HepG2 (cell line): Measurements from ENCODE around the gene DLG4. TPM values are rescaled to one million over a fixed set of nuclear protein-coding genes. Genes with fewer than 3 reads are reported as not detected.

Source experiments
- EEA1 ChIP-seq: sonication (generic); formaldehyde crosslinking; IDR thresholded peaks from 2 replicates; pipeline ENCODE4 v1.5.1; 2020; ENCODE audit warnings: mild to moderate bottlenecking, missing genetic modification reagents, borderline replicate concordance
- NBN ChIP-seq: fragments of 450-650 bp; conservative IDR thresholded peaks from 2 replicates; pipeline ENCODE4 v1.6.1; 2017
- NKX3-1 ChIP-seq: sonication (generic); formaldehyde crosslinking; IDR thresholded peaks from 2 replicates; pipeline ENCODE4 v1.5.0; 2020; ENCODE audit warnings: missing genetic modification reagents
- PTBP1 ChIP-seq: fragments of 200-400 bp; formaldehyde crosslinking; IDR thresholded peaks from 2 replicates; pipeline ENCODE4 v1.6.1; 2018; ENCODE audit warnings: low read length, low read depth; ENCODE audit not compliant: poor library complexity, severe bottlenecking
- ZBTB21 ChIP-seq: sonication (generic); formaldehyde crosslinking; IDR thresholded peaks from 2 replicates; pipeline ENCODE4 v1.4.0; 2020; ENCODE audit warnings: missing genetic modification reagents
- ZNF124 ChIP-seq: sonication (generic); formaldehyde crosslinking; IDR thresholded peaks from 2 replicates; pipeline ENCODE4 v1.4.0; 2020; ENCODE audit warnings: missing genetic modification reagents
- ZNF264 ChIP-seq: sonication (generic); formaldehyde crosslinking; IDR thresholded peaks from 2 replicates; pipeline ENCODE4 v1.4.0; 2020; ENCODE audit warnings: missing genetic modification reagents
- ZNF781 ChIP-seq: sonication (generic); formaldehyde crosslinking; IDR thresholded peaks from 2 replicates; pipeline ENCODE4 v1.5.1; 2020; ENCODE audit warnings: borderline replicate concordance, mild to moderate bottlenecking, missing genetic modification reagents; ENCODE audit errors: not compliant biosample characterization
- polyA plus RNA-seq, 8 experiments: library from polyadenylated mRNA; depleted of rRNA in 3 of 8; stranded (reverse) in 7 of 8; unstranded in 1 of 8; fragments of >200 nt; fragmentation: Illumina TruSeq in 4 of 8; extraction: Trizol in 4 of 8; gene quantifications; 2 replicates each; pipeline versions ENCODE4 v1.2.1 to v1.2.3, GENCODE V29; 2011 to 2016; ENCODE audit warnings: low read depth in 4 of 8, missing spikeins in 1 of 8, mixed read lengths in 1 of 8; ENCODE audit not compliant: insufficient read depth in 1 of 8
- total RNA-seq, 5 experiments: library from RNA; depleted of rRNA; stranded (reverse); fragments of >200 nt; fragmentation: Illumina TruSeq; extraction: Trizol; gene quantifications; 2 replicates each; pipeline ENCODE4 v1.2.3, GENCODE V29; 2016; ENCODE audit warnings: low read depth in 1 of 5
- TF ChIP-seq, protein P1 (sequence below): sonication (generic); formaldehyde crosslinking; IDR thresholded peaks from 2 replicates; pipeline ENCODE4 v1.4.0; 2020; ENCODE audit warnings: missing genetic modification reagents, borderline replicate concordance
- TF ChIP-seq, protein P2 (sequence below): sonication (generic); formaldehyde crosslinking; IDR thresholded peaks from 2 replicates; pipeline ENCODE4 v1.4.0; 2020; ENCODE audit warnings: missing genetic modification reagents
- TF ChIP-seq, protein P3 (sequence below): sonication (generic); formaldehyde crosslinking; IDR thresholded peaks from 2 replicates; pipeline ENCODE4 v1.5.1; 2020; ENCODE audit warnings: missing genetic modification reagents, mild to moderate bottlenecking, borderline replicate concordance
- TF ChIP-seq, protein P4 (sequence below): sonication (generic); formaldehyde crosslinking; IDR thresholded peaks from 2 replicates; pipeline ENCODE4 v1.8.0; 2023; ENCODE audit warnings: mild to moderate bottlenecking, missing genetic modification reagents
- TF ChIP-seq, protein P5 (sequence below): sonication (generic); formaldehyde crosslinking; IDR thresholded peaks from 2 replicates; pipeline ENCODE4 v1.8.1; 2023; ENCODE audit warnings: mild to moderate bottlenecking, missing genetic modification reagents
- TF ChIP-seq, protein P6 (sequence below): sonication (generic); formaldehyde crosslinking; conservative IDR thresholded peaks from 2 replicates; pipeline ENCODE4 v1.8.1; 2023; ENCODE audit warnings: missing genetic modification reagents

Gene DLG4
- total and polyA plus RNA-seq, 2 of the 13 experiments (the other 11 are each of a cell fraction or from before 2014, with no cell fraction given) = 0.71 to 4.3 TPM

DNA sequence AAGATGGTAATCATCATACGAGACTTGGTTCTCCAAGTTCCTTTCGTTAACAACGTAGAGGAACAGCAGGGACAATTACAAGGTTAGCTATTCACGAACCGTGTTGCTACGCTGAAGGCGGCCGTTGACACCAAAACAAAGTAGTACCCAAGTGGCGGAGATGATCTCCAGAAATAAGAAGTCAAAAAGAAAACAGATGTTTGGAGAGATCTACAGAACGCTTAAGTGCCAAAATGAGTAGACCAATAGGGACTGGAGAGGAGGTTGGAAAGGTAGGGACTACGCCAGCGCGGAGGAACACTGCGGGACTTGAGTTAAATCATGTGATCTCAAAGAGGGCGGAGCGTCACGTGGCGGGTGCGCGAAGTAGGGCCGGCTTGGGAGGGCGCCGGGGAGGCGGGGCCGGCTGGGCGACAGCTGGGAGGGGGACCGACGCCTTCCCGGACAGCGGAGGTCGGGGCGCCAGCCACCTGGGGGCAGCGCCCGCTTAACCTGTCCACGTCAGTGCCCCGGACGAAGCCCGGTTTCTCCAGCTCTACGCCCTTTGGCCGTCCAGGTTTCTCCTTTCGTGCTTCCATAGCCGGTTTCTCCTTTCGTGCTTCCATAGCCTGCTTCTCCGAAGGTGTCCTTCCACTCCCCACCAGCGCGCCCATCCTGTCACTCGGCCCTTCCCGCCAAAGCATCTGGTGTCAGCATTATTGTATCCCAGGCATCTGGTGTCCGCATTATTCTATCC is 23.2 kb upstream of the DLG4 start (continued):
- TF ChIP-seq, protein P1, sequence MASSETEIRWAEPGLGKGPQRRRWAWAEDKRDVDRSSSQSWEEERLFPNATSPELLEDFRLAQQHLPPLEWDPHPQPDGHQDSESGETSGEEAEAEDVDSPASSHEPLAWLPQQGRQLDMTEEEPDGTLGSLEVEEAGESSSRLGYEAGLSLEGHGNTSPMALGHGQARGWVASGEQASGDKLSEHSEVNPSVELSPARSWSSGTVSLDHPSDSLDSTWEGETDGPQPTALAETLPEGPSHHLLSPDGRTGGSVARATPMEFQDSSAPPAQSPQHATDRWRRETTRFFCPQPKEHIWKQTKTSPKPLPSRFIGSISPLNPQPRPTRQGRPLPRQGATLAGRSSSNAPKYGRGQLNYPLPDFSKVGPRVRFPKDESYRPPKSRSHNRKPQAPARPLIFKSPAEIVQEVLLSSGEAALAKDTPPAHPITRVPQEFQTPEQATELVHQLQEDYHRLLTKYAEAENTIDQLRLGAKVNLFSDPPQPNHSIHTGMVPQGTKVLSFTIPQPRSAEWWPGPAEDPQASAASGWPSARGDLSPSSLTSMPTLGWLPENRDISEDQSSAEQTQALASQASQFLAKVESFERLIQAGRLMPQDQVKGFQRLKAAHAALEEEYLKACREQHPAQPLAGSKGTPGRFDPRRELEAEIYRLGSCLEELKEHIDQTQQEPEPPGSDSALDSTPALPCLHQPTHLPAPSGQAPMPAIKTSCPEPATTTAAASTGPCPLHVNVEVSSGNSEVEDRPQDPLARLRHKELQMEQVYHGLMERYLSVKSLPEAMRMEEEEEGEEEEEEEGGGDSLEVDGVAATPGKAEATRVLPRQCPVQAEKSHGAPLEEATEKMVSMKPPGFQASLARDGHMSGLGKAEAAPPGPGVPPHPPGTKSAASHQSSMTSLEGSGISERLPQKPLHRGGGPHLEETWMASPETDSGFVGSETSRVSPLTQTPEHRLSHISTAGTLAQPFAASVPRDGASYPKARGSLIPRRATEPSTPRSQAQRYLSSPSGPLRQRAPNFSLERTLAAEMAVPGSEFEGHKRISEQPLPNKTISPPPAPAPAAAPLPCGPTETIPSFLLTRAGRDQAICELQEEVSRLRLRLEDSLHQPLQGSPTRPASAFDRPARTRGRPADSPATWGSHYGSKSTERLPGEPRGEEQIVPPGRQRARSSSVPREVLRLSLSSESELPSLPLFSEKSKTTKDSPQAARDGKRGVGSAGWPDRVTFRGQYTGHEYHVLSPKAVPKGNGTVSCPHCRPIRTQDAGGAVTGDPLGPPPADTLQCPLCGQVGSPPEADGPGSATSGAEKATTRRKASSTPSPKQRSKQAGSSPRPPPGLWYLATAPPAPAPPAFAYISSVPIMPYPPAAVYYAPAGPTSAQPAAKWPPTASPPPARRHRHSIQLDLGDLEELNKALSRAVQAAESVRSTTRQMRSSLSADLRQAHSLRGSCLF (CRISPR knock-in tag) = no peak
- TF ChIP-seq, protein P2, sequence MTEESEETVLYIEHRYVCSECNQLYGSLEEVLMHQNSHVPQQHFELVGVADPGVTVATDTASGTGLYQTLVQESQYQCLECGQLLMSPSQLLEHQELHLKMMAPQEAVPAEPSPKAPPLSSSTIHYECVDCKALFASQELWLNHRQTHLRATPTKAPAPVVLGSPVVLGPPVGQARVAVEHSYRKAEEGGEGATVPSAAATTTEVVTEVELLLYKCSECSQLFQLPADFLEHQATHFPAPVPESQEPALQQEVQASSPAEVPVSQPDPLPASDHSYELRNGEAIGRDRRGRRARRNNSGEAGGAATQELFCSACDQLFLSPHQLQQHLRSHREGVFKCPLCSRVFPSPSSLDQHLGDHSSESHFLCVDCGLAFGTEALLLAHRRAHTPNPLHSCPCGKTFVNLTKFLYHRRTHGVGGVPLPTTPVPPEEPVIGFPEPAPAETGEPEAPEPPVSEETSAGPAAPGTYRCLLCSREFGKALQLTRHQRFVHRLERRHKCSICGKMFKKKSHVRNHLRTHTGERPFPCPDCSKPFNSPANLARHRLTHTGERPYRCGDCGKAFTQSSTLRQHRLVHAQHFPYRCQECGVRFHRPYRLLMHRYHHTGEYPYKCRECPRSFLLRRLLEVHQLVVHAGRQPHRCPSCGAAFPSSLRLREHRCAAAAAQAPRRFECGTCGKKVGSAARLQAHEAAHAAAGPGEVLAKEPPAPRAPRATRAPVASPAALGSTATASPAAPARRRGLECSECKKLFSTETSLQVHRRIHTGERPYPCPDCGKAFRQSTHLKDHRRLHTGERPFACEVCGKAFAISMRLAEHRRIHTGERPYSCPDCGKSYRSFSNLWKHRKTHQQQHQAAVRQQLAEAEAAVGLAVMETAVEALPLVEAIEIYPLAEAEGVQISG (CRISPR knock-in tag) = peak; percentile 80
- TF ChIP-seq, protein P3, sequence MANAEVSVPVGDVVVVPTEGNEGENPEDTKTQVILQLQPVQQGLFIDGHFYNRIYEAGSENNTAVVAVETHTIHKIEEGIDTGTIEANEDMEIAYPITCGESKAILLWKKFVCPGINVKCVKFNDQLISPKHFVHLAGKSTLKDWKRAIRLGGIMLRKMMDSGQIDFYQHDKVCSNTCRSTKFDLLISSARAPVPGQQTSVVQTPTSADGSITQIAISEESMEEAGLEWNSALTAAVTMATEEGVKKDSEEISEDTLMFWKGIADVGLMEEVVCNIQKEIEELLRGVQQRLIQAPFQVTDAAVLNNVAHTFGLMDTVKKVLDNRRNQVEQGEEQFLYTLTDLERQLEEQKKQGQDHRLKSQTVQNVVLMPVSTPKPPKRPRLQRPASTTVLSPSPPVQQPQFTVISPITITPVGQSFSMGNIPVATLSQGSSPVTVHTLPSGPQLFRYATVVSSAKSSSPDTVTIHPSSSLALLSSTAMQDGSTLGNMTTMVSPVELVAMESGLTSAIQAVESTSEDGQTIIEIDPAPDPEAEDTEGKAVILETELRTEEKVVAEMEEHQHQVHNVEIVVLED = peak; percentile 74
- no peak for TF ChIP-seq NBN
- TF ChIP-seq ZNF124 = peak; percentile 37; the same call in 1 of the 2 replicates
- TF ChIP-seq PTBP1 = no peak
- TF ChIP-seq, protein P4, sequence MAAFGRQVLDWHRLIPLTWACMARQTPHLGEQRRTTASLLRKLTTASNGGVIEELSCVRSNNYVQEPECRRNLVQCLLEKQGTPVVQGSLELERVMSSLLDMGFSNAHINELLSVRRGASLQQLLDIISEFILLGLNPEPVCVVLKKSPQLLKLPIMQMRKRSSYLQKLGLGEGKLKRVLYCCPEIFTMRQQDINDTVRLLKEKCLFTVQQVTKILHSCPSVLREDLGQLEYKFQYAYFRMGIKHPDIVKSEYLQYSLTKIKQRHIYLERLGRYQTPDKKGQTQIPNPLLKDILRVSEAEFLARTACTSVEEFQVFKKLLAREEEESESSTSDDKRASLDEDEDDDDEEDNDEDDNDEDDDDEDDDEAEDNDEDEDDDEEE (CRISPR knock-in tag) = 0 out of 2 replicates have a peak, but pooled peaks have one; percentile 47
- TF ChIP-seq ZBTB21 (CRISPR knock-in tag) = peak; percentile 41; the same call in 1 of the 2 replicates
- TF ChIP-seq NKX3-1 = no peak
- TF ChIP-seq, protein P5, sequence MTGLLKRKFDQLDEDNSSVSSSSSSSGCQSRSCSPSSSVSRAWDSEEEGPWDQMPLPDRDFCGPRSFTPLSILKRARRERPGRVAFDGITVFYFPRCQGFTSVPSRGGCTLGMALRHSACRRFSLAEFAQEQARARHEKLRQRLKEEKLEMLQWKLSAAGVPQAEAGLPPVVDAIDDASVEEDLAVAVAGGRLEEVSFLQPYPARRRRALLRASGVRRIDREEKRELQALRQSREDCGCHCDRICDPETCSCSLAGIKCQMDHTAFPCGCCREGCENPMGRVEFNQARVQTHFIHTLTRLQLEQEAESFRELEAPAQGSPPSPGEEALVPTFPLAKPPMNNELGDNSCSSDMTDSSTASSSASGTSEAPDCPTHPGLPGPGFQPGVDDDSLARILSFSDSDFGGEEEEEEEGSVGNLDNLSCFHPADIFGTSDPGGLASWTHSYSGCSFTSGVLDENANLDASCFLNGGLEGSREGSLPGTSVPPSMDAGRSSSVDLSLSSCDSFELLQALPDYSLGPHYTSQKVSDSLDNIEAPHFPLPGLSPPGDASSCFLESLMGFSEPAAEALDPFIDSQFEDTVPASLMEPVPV (CRISPR knock-in tag) = peak; percentile 28; the same call in 1 of the 2 replicates
- 0 out of 2 replicates have a peak, but pooled peaks have one; percentile 36 for TF ChIP-seq EEA1 (CRISPR knock-in tag)
- no peak for TF ChIP-seq ZNF264 (CRISPR knock-in tag)
- TF ChIP-seq, protein P6, sequence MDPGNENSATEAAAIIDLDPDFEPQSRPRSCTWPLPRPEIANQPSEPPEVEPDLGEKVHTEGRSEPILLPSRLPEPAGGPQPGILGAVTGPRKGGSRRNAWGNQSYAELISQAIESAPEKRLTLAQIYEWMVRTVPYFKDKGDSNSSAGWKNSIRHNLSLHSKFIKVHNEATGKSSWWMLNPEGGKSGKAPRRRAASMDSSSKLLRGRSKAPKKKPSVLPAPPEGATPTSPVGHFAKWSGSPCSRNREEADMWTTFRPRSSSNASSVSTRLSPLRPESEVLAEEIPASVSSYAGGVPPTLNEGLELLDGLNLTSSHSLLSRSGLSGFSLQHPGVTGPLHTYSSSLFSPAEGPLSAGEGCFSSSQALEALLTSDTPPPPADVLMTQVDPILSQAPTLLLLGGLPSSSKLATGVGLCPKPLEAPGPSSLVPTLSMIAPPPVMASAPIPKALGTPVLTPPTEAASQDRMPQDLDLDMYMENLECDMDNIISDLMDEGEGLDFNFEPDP (CRISPR knock-in tag) = no peak
- TF ChIP-seq ZNF781 (CRISPR knock-in tag) = no peak
